Lower leg skin (tissue), 4 donors: ENCODE measurements around the gene ZBTB4. TPM values are rescaled to one million over a fixed set of nuclear protein-coding genes. Genes with fewer than 3 reads are reported as not detected.

Experiments used
- DNase-seq, 2 donors: peaks; one replicate each; pipeline ENCODE4 v3.0.0-alpha.2; 2019; ENCODE audit warnings: low spot score in 2 of 2
- H3K4me3 ChIP-seq: fragments of 200-600 bp; sonication (generic); 2 replicates; pipeline ENCODE4 v1.5.1; 2017; ENCODE audit warnings: mild to moderate bottlenecking, low read depth; ENCODE audit not compliant: poor library complexity, severe bottlenecking
- CTCF ChIP-seq, 3 donors: fragments of 450-650 bp; IDR thresholded peaks; one replicate each; pipeline ENCODE4 v1.5.1; 2016; ENCODE audit warnings: antibody characterized with exemption in 3 of 3, mild to moderate bottlenecking in 3 of 3, moderate library complexity in 2 of 3
- POLR2A ChIP-seq, 2 donors: fragments of 450-650 bp; IDR thresholded peaks; one replicate each; pipeline ENCODE4 v1.6.1; 2016 to 2017; ENCODE audit warnings: antibody characterized with exemption in 2 of 2, mild to moderate bottlenecking in 1 of 2, moderate library complexity in 1 of 2
- WGBS, 2 donors: methylation state at CpG; one replicate each; pipeline ENCODE4 v1.1.5; 2018; 5-methylcytosine and 5-hydroxymethylcytosine counted together
- intact Hi-C: fragments of 100-400 bp; cut with DNase I; formaldehyde crosslinking; loops from one replicate; pipeline ENCODE4 v1.15.0; 2023; ENCODE audit warnings: low total_unique reads
- total RNA-seq, 4 donors: library from RNA; depleted of rRNA; stranded (reverse); fragments of >200 nt; gene quantifications; one replicate each; pipeline ENCODE4 v1.1.0, GENCODE V29; 2016

ZBTB4 gene
- total RNA-seq, 4 donors from 2014 or later, result 40.4 to 52.3 (median 47.7) TPM

GRCh38 chr17:7410634-7411426 is 68.6 kb downstream of the ZBTB4 start:
- 87 to 89% methylated on average over 19 to 25 of the region's 25 CpGs for WGBS, 2 donors
- intact Hi-C loops, result no loop called here
- H3K4me3 ChIP-seq, result no peak overlapping the region
- no peak for TF ChIP-seq POLR2A (IDR thresholded peaks at IDR 0.05)
- TF ChIP-seq CTCF (IDR thresholded peaks at IDR 0.05), result no peak
- DNase-seq, result no peak

DNA sequence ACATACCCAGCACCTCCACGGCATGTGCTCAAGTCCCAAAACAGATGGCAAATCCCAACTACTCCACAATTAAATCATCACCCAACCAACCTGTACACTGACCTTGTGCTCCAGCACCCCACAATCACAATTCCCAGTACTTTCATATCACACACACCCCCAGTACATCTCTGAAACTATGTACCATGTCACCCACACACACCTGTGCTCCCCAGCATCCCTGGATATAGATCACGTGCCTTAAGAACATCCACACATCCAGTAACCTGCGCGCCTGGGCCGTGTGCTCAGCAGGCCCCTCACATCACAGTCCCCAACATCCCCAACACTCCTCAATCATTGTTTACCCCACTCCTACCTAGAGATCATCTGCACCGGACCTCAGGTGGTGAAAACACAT is 69.7 kb downstream of the ZBTB4 start:
- no peak for DNase-seq
- WGBS, 2 donors, result 91 to 93% methylated on average over 6 of the region's 6 CpGs
- intact Hi-C loops, result no loop called here
- TF ChIP-seq POLR2A (IDR thresholded peaks at IDR 0.05), result no peak
- no peak for TF ChIP-seq CTCF (IDR thresholded peaks at IDR 0.05)
- H3K4me3 ChIP-seq, result no peak overlapping the region

Other genes with a start within 250 kb of the ZBTB4 start
- gene DVL2, start 245.1 kb downstream of the ZBTB4 start, total RNA-seq, result 10 to 100 TPM; 51.7 to 87.5 (median 67.8) TPM
- gene PHF23, start 240.2 kb downstream of the ZBTB4 start, total RNA-seq, result 10 to 100 TPM; 23.4 to 32.5 (median 27.9) TPM
- gene GABARAP, start 237.2 kb downstream of the ZBTB4 start, total RNA-seq, result 100 to 1,000 TPM; 253 to 667 (median 538) TPM
- 10 to 100 TPM; 55.3 to 79.2 (median 70.4) TPM for gene CTDNEP1, start 227.9 kb downstream of the ZBTB4 start, total RNA-seq
- gene ELP5, start 227.4 kb downstream of the ZBTB4 start, total RNA-seq, result 10 to 100 TPM; 10.8 to 20.6 (median 17.1) TPM
- 10 to 100 TPM in 3 of 4 donors, 1 to 10 TPM in 1; 6.7 to 25.6 (median 14.4) TPM for gene CLDN7, start 217.2 kb downstream of the ZBTB4 start, total RNA-seq
- gene SLC2A4, start 197.9 kb downstream of the ZBTB4 start, total RNA-seq, result 10 to 100 TPM in 2 of 4 donors, 1 to 10 TPM in 2; 4.3 to 13.6 (median 8.4) TPM
- 1 to 10 TPM in 3 of 4 donors, under 1 TPM in 1; 0.17 to 8.0 (median 2.4) TPM for gene YBX2, start 185.0 kb downstream of the ZBTB4 start, total RNA-seq
- 100 to 1,000 TPM; 203 to 261 (median 221) TPM for gene EIF5A, start 172.0 kb downstream of the ZBTB4 start, total RNA-seq
- gene GPS2, start 164.3 kb downstream of the ZBTB4 start, total RNA-seq, result 10 to 100 TPM; 48.8 to 93.6 (median 79.3) TPM
- gene NEURL4, start 150.3 kb downstream of the ZBTB4 start, total RNA-seq, result 10 to 100 TPM; 13.3 to 44.8 (median 22.3) TPM
- 1 to 10 TPM; 2.9 to 5.6 (median 3.8) TPM for gene ACAP1, start 143.1 kb downstream of the ZBTB4 start, total RNA-seq
- 10 to 100 TPM; 30.3 to 65.4 (median 42.8) TPM for gene KCTD11, start 127.5 kb downstream of the ZBTB4 start, total RNA-seq
- gene TMEM95, start 124.5 kb downstream of the ZBTB4 start, total RNA-seq, result not detected
- 10 to 100 TPM; 13.0 to 25.4 (median 19.7) TPM for gene TNK1, start 98.5 kb downstream of the ZBTB4 start, total RNA-seq
- 10 to 100 TPM; 21.6 to 38.1 (median 24.5) TPM for gene PLSCR3, start 85.1 kb downstream of the ZBTB4 start, total RNA-seq
- 10 to 100 TPM; 56.1 to 90.8 (median 65.5) TPM for gene TMEM256, start 75.5 kb downstream of the ZBTB4 start, total RNA-seq
- 1 to 10 TPM; 5.5 to 9.6 (median 6.4) TPM for gene NLGN2, start 71.8 kb downstream of the ZBTB4 start, total RNA-seq
- gene SPEM1, start 59.3 kb downstream of the ZBTB4 start, total RNA-seq, result not detected
- gene SPEM2, start 54.0 kb downstream of the ZBTB4 start, total RNA-seq, result not detected
- gene SPEM3, start 50.8 kb downstream of the ZBTB4 start, total RNA-seq, result not detected
- gene TMEM102, start 44.2 kb downstream of the ZBTB4 start, total RNA-seq, result 10 to 100 TPM; 15.5 to 23.2 (median 22.1) TPM
- gene FGF11, start 40.1 kb downstream of the ZBTB4 start, total RNA-seq, result 10 to 100 TPM; 12.5 to 15.0 (median 13.9) TPM
- 10 to 100 TPM in 3 of 4 donors, 1 to 10 TPM in 1; 7.8 to 16.0 (median 13.6) TPM for gene CHRNB1, start 34.6 kb downstream of the ZBTB4 start, total RNA-seq
- gene SLC35G6, start 1.8 kb upstream of the ZBTB4 start, total RNA-seq, result not detected
- gene POLR2A, start 4.7 kb upstream of the ZBTB4 start, total RNA-seq, result 100 to 1,000 TPM in 3 of 4 donors, 10 to 100 TPM in 1; 93.9 to 120 (median 110) TPM
- gene TNFSF12, start 69.4 kb upstream of the ZBTB4 start, total RNA-seq, result 10 to 100 TPM in 3 of 4 donors, 1 to 10 TPM in 1; 9.9 to 31.7 (median 20.9) TPM
- gene TNFSF13, start 79.1 kb upstream of the ZBTB4 start, total RNA-seq, result 10 to 100 TPM in 3 of 4 donors, 1 to 10 TPM in 1; 7.6 to 30.6 (median 17.6) TPM
- gene SENP3, start 82.3 kb upstream of the ZBTB4 start, total RNA-seq, result 10 to 100 TPM; 39.5 to 53.0 (median 48.7) TPM
- 10 to 100 TPM; 14.2 to 26.9 (median 16.2) TPM for gene CD68, start 100.0 kb upstream of the ZBTB4 start, total RNA-seq
- gene MPDU1, start 104.2 kb upstream of the ZBTB4 start, total RNA-seq, result 10 to 100 TPM; 30.4 to 97.7 (median 74.4) TPM
- gene SOX15, start 110.5 kb upstream of the ZBTB4 start, total RNA-seq, result 100 to 1,000 TPM in 1 of 4 donors, 10 to 100 TPM in 3; 61.9 to 106 (median 77.8) TPM
- gene FXR2, start 135.3 kb upstream of the ZBTB4 start, total RNA-seq, result 10 to 100 TPM; 32.1 to 35.7 (median 33.9) TPM
- 10 to 100 TPM; 32.7 to 50.5 (median 43.0) TPM for gene SAT2, start 148.2 kb upstream of the ZBTB4 start, total RNA-seq
- not detected for gene SHBG, start 150.5 kb upstream of the ZBTB4 start, total RNA-seq
- 1 to 10 TPM in 1 of 4 donors, under 1 TPM in 2, not detected in 1; 0.42 to 3.0 (median 0.46) TPM for gene ATP1B2, start 171.3 kb upstream of the ZBTB4 start, total RNA-seq
- gene TP53, start 207.9 kb upstream of the ZBTB4 start, total RNA-seq, result 10 to 100 TPM; 42.8 to 57.3 (median 50.8) TPM
- gene WRAP53, start 208.8 kb upstream of the ZBTB4 start, total RNA-seq, result 1 to 10 TPM; 1.1 to 5.4 (median 4.5) TPM
- gene EFNB3, start 225.6 kb upstream of the ZBTB4 start, total RNA-seq, result 1 to 10 TPM; 5.4 to 8.5 (median 7.6) TPM
- gene DNAH2, start 238.1 kb upstream of the ZBTB4 start, total RNA-seq, result under 1 TPM in 3 of 4 donors, not detected in 1; under 0.01 to 0.10 (median 0.05) TPM